H1 (cell line): ENCODE results near the gene STIM2.

Experiments
- ATF3 ChIP-seq: IDR thresholded peaks from 2 replicates; pipeline ENCODE4 v1.6.1; 2011; ENCODE audit warnings: low read depth, mild to moderate bottlenecking, low read length; ENCODE audit not compliant: insufficient read depth
- BRCA1 ChIP-seq: IDR thresholded peaks from 2 replicates; pipeline ENCODE4 v1.6.1; 2012; ENCODE audit warnings: low read depth, low read length, improper control_type of control experiment
- CTCF ChIP-seq, 3 experiments: IDR thresholded peaks; 1 replicate in 2 of 3; 2 replicates in 1 of 3; pipeline versions ENCODE4 v1.5.1 to v1.6.1; 2011; ENCODE audit warnings: low read length in 3 of 3, mild to moderate bottlenecking in 3 of 3, inconsistent platforms in 2 of 3, low read depth in 1 of 3, moderate library complexity in 1 of 3; ENCODE audit not compliant: insufficient read depth in 1 of 3; ENCODE audit errors: control extremely low read depth in 1 of 3
- EP300 ChIP-seq, 2 experiments: IDR thresholded peaks; 1 replicate in 1 of 2; 2 replicates in 1 of 2; pipeline ENCODE4 v1.6.1; 2011 to 2012; ENCODE audit warnings: low read depth in 2 of 2, low read length in 2 of 2, mild to moderate bottlenecking in 2 of 2, borderline replicate concordance in 1 of 2, inconsistent platforms in 1 of 2, moderate library complexity in 1 of 2
- EZH2 ChIP-seq: fragments of 200-600 bp; sonication (generic); IDR thresholded peaks from 2 replicates; pipeline ENCODE4 v1.7.1; 2012; ENCODE audit warnings: low read depth, mild to moderate bottlenecking, moderate library complexity, low read length, inconsistent platforms; ENCODE audit not compliant: severe bottlenecking
- HDAC6 ChIP-seq: IDR thresholded peaks from one replicate; pipeline ENCODE4 v1.7.1; 2012; ENCODE audit warnings: low read depth, mild to moderate bottlenecking, inconsistent platforms, low read length, moderate library complexity
- JUN ChIP-seq: IDR thresholded peaks from 2 replicates; pipeline ENCODE4 v1.6.1; 2011; ENCODE audit warnings: low read depth, mild to moderate bottlenecking, improper control_type of control experiment, low read length
- NRF1 ChIP-seq: IDR thresholded peaks from 2 replicates; pipeline ENCODE4 v1.6.1; 2011; ENCODE audit warnings: mild to moderate bottlenecking, low read depth, low read length, improper control_type of control experiment
- POLR2A ChIP-seq, 2 experiments: IDR thresholded peaks; 1 replicate in 1 of 2; 2 replicates in 1 of 2; pipeline ENCODE4 v1.6.1; 2011; ENCODE audit warnings: low read depth in 2 of 2, low read length in 2 of 2, mild to moderate bottlenecking in 2 of 2; ENCODE audit errors: control extremely low read depth in 1 of 2
- RFX5 ChIP-seq: IDR thresholded peaks from 2 replicates; pipeline ENCODE4 v1.6.1; 2011; ENCODE audit warnings: low read depth, low read length, improper control_type of control experiment, borderline replicate concordance
- SIN3A ChIP-seq, 2 experiments: IDR thresholded peaks in 1 of 2; conservative IDR thresholded peaks in 1 of 2; 2 replicates each; pipeline ENCODE4 v1.6.1; 2011 to 2012; ENCODE audit warnings: low read length in 2 of 2, improper control_type of control experiment in 1 of 2, low read depth in 1 of 2, mild to moderate bottlenecking in 1 of 2
- SUZ12 ChIP-seq: fragments of 200-600 bp; sonication (generic); IDR thresholded peaks from 2 replicates; pipeline ENCODE4 v1.6.1; 2012; ENCODE audit warnings: mild to moderate bottlenecking, inconsistent platforms, low read length, moderate library complexity, mixed read lengths
- TBP ChIP-seq: IDR thresholded peaks from 2 replicates; pipeline ENCODE4 v1.6.1; 2011; ENCODE audit warnings: low read depth, low read length, improper control_type of control experiment
- ZNF274 ChIP-seq: IDR thresholded peaks from 2 replicates; pipeline ENCODE4 v1.7.0; 2012; ENCODE audit warnings: low read length, borderline replicate concordance; ENCODE audit errors: extremely low read depth

DNA sequence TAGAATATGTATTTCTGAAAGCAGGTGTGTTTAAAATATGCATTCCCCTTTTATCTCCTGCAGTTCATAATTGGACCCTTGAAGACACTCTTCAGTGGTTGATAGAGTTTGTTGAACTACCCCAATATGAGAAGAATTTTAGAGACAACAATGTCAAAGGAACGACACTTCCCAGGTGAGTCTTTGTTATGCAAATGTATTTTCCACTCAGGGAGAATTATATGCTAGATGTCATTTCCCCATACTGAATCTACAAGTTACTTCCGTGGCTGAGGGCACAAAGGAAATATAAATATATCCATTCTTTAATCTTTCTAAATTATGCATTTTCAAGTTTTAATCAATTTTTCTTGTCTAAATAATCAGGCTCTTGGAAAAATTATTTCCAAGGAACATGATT is 134.7 kb downstream of the STIM2 start:
- TF ChIP-seq TBP (no peak), EP300 (IDR thresholded peaks at IDR 0.05; ENCODE audit: borderline replicate concordance in 1 of 2, low read depth in 2 of 2, low read length in 2 of 2) (no peak), CTCF (IDR thresholded peaks at IDR 0.05; ENCODE audit: control extremely low read depth in 1 of 3, insufficient read depth in 1 of 3, low read depth in 1 of 3, low read length in 3 of 3) (no peak), SIN3A (conservative IDR thresholded peaks at IDR 0.05 in 1 of 2, IDR thresholded peaks at IDR 0.05 in 1 of 2; ENCODE audit: low read depth in 1 of 2, low read length in 2 of 2) (no peak), JUN (no peak), ATF3 (no peak), SUZ12 (no peak), ZNF274 (no peak), POLR2A (IDR thresholded peaks at IDR 0.05; ENCODE audit: control extremely low read depth in 1 of 2, low read depth in 2 of 2, low read length in 2 of 2) (no peak), HDAC6 (no peak), RFX5 (no peak), NRF1 (no peak), BRCA1 (no peak), EZH2 (no peak)
